ENCODE measurements around the gene SPRED3.
"Not testable (repeated sequence)": the region's sequence is repeated elsewhere in the genome, so short reads cannot be mapped to it uniquely, and the experiment has no call there.

SPRED3 gene

GRCh38 chr19:38421856-38422255 is 33.4 kb downstream of the SPRED3 start:
- DNase-seq, result no peak

- DNase-seq, result no peak
These were observed 33.9 kb downstream of the SPRED3 start for GRCh38 chr19:38422438-38422837.

- DNase-seq, result no peak
These were observed 35.8 kb downstream of the SPRED3 start for GRCh38 chr19:38424272-38424671.

GRCh38 chr19:38425222-38425809 is 36.8 kb downstream of the SPRED3 start:
- DNase-seq, result no peak

GRCh38 chr19:38425810-38426466 is 37.4 kb downstream of the SPRED3 start, which contains the start of gene RASGRP4:
Gene RASGRP4, minus strand, starts transcription at chr19:38426219. Its CDS starts 128 bp downstream, at chr19:38426091.
- no peak for DNase-seq

- DNase-seq, result not testable (repeated sequence)
These were observed 38.7 kb downstream of the SPRED3 start for GRCh38 chr19:38427035-38427677.

GRCh38 chr19:38429055-38429810 is 40.7 kb downstream of the SPRED3 start:
- no peak for DNase-seq

- DNase-seq, result no peak
These were observed 41.3 kb downstream of the SPRED3 start for GRCh38 chr19:38429811-38430156.

- DNase-seq, result no peak
These were observed 42.4 kb downstream of the SPRED3 start for GRCh38 chr19:38430931-38431330.

GRCh38 chr19:38433268-38433733 is 44.8 kb downstream of the SPRED3 start, which contains the start of gene RYR1:
Gene RYR1, plus strand, starts transcription at chr19:38433691. Its CDS starts 139 bp downstream, at chr19:38433830.
- DNase-seq, result no peak

GRCh38 chr19:38434549-38435051 is 46.1 kb downstream of the SPRED3 start:
- no peak for DNase-seq

GRCh38 chr19:38437295-38437694 is 48.8 kb downstream of the SPRED3 start:
- DNase-seq, result no peak

GRCh38 chr19:38437917-38438316 is 49.4 kb downstream of the SPRED3 start:
- no peak for DNase-seq

- no peak for DNase-seq
These were observed 52.1 kb downstream of the SPRED3 start for GRCh38 chr19:38440592-38440991.

- no peak for DNase-seq
These were observed 53.3 kb downstream of the SPRED3 start for GRCh38 chr19:38441657-38442348.

GRCh38 chr19:38442736-38443135 is 54.2 kb downstream of the SPRED3 start:
- no peak for DNase-seq

GRCh38 chr19:38443458-38443999 is 55.0 kb downstream of the SPRED3 start:
- no peak for DNase-seq

GRCh38 chr19:38444026-38444425 is 55.5 kb downstream of the SPRED3 start:
- DNase-seq, result no peak

GRCh38 chr19:38445362-38445761 is 56.9 kb downstream of the SPRED3 start:
- DNase-seq, result no peak

GRCh38 chr19:38448225-38448624 is 59.7 kb downstream of the SPRED3 start:
- DNase-seq, result no peak
